WTC11 (cell line): ENCODE data around the gene ELMO1. TPM values are rescaled to one million over a fixed set of nuclear protein-coding genes. Genes with fewer than 3 reads are reported as not detected.

Experiments
- ATAC-seq: fragments of 200-7000 bp; cut with Tn5 transposase; 2 replicates; pipeline ENCODE4 v1.10.0; 2021; ENCODE audit warnings: mild to moderate bottlenecking, moderate library complexity
- CTCF ChIA-PET: fragments of 300-600 bp; sonication (Branson Sonifier 250); formaldehyde crosslinking; loops from one replicate; lab custom pipeline; 2021; ENCODE audit warnings: antibody characterized with exemption; lab: Charles Lee
- POLR2A ChIA-PET: fragments of 350-600 bp; sonication (Branson Sonifier 250); formaldehyde crosslinking; loops from one replicate; lab custom pipeline; 2021; ENCODE audit warnings: antibody characterized with exemption; lab: Charles Lee
- DNase-seq: peaks from one replicate; pipeline ENCODE4 v3.0.0; 2021; ENCODE audit warnings: low spot score
- H3K27ac Mint-ChIP-seq: 2 replicates; pipeline ENCODE4 v1.8.0; 2021; ENCODE audit warnings: mixed read lengths
- H3K27me3 Mint-ChIP-seq: 2 replicates; pipeline ENCODE4 v1.8.0; 2021; ENCODE audit warnings: low read depth, mild to moderate bottlenecking, moderate library complexity, mixed read lengths
- H3K36me3 Mint-ChIP-seq: 2 replicates; pipeline ENCODE4 v1.8.0; 2021; ENCODE audit warnings: mixed read lengths
- H3K4me1 Mint-ChIP-seq: 2 replicates; pipeline ENCODE4 v1.8.0; 2022; ENCODE audit warnings: mixed read lengths
- H3K4me3 Mint-ChIP-seq: 2 replicates; pipeline ENCODE4 v1.8.0; 2021; ENCODE audit warnings: mild to moderate bottlenecking, moderate library complexity, mixed read lengths
- H3K9me3 Mint-ChIP-seq: 2 replicates; pipeline ENCODE4 v1.8.0; 2021; ENCODE audit warnings: mixed read lengths
- AFF4 ChIP-seq: sonication (generic); formaldehyde crosslinking; IDR thresholded peaks from 2 replicates; pipeline ENCODE4 v1.8.1; 2023; ENCODE audit warnings: mild to moderate bottlenecking, missing genetic modification reagents, borderline replicate concordance
- ERG ChIP-seq: fragments of 250-450 bp; sonication (Bioruptor Pico); IDR thresholded peaks from 2 replicates; pipeline ENCODE4 v1.8.0; 2021; ENCODE audit warnings: mild to moderate bottlenecking
- FOXJ3 ChIP-seq: sonication (generic); formaldehyde crosslinking; IDR thresholded peaks from 2 replicates; pipeline ENCODE4 v1.9.0; 2021; ENCODE audit warnings: missing genetic modification reagents, mild to moderate bottlenecking, borderline replicate concordance
- GABPB1 ChIP-seq: sonication (generic); formaldehyde crosslinking; IDR thresholded peaks from 2 replicates; pipeline ENCODE4 v1.8.1; 2023; ENCODE audit warnings: mild to moderate bottlenecking, missing genetic modification reagents
- HMGA2 ChIP-seq: fragments of 250-450 bp; sonication (Bioruptor Pico); IDR thresholded peaks from 2 replicates; pipeline ENCODE4 v1.4.0; 2021; ENCODE audit warnings: mild to moderate bottlenecking, moderate library complexity
- JUN ChIP-seq: sonication (generic); formaldehyde crosslinking; IDR thresholded peaks from 2 replicates; pipeline ENCODE4 v1.8.0; 2023; ENCODE audit warnings: mild to moderate bottlenecking, missing genetic modification reagents
- NFE2L1 ChIP-seq: sonication (generic); formaldehyde crosslinking; IDR thresholded peaks from 2 replicates; pipeline ENCODE4 v1.8.1; 2023; ENCODE audit warnings: missing genetic modification reagents
- NFYB ChIP-seq: sonication (generic); formaldehyde crosslinking; conservative IDR thresholded peaks from 2 replicates; pipeline ENCODE4 v1.8.0; 2022; ENCODE audit warnings: low read depth, missing genetic modification reagents
- NR2C2 ChIP-seq: sonication (generic); formaldehyde crosslinking; IDR thresholded peaks from 2 replicates; pipeline ENCODE4 v1.8.0; 2022; ENCODE audit warnings: mild to moderate bottlenecking, missing genetic modification reagents
- RELA ChIP-seq: sonication (generic); formaldehyde crosslinking; IDR thresholded peaks from 2 replicates; pipeline ENCODE4 v1.8.1; 2022; ENCODE audit warnings: missing genetic modification reagents, mild to moderate bottlenecking, borderline replicate concordance
- RORB ChIP-seq: fragments of 250-450 bp; sonication (Bioruptor Pico); IDR thresholded peaks from 2 replicates; pipeline ENCODE4 v1.9.0; 2021; ENCODE audit warnings: mild to moderate bottlenecking
- SMAD4 ChIP-seq: sonication (generic); formaldehyde crosslinking; IDR thresholded peaks from 2 replicates; pipeline ENCODE4 v1.8.0; 2022; ENCODE audit warnings: mild to moderate bottlenecking, missing genetic modification reagents
- SOX15 ChIP-seq: fragments of 250-450 bp; sonication (Bioruptor Pico); IDR thresholded peaks from 2 replicates; pipeline ENCODE4 v1.9.0; 2021; ENCODE audit warnings: mild to moderate bottlenecking
- TEAD4 ChIP-seq: sonication (generic); formaldehyde crosslinking; IDR thresholded peaks from 2 replicates; pipeline ENCODE4 v1.8.0; 2022; ENCODE audit warnings: mild to moderate bottlenecking, missing genetic modification reagents
- ZBTB21 ChIP-seq: sonication (generic); formaldehyde crosslinking; IDR thresholded peaks from 2 replicates; pipeline ENCODE4 v1.8.1; 2023; ENCODE audit warnings: mild to moderate bottlenecking, missing genetic modification reagents, borderline replicate concordance
- ZNF317 ChIP-seq: sonication (generic); formaldehyde crosslinking; IDR thresholded peaks from 2 replicates; pipeline ENCODE4 v1.8.1; 2023; ENCODE audit warnings: low read depth, mild to moderate bottlenecking, moderate library complexity, missing genetic modification reagents, borderline replicate concordance
- ZNF416 ChIP-seq: fragments of 250-450 bp; sonication (Bioruptor Pico); IDR thresholded peaks from 2 replicates; pipeline ENCODE4 v1.9.0; 2021; ENCODE audit warnings: mild to moderate bottlenecking, inconsistent platforms
- ZNF423 ChIP-seq: fragments of 250-450 bp; sonication (Bioruptor Pico); IDR thresholded peaks from 2 replicates; pipeline ENCODE4 v2.1.2; 2022; ENCODE audit warnings: mild to moderate bottlenecking, moderate library complexity
- total RNA-seq: library from RNA; stranded (reverse); gene quantifications from 3 replicates; pipeline ENCODE4 v1.2.3, GENCODE V29; 2021
- TF ChIP-seq, protein P1 (sequence below): sonication (generic); formaldehyde crosslinking; IDR thresholded peaks from 2 replicates; pipeline ENCODE4 v1.8.0; 2022; ENCODE audit warnings: mild to moderate bottlenecking, missing genetic modification reagents
- TF ChIP-seq, protein P2 (sequence below): sonication (generic); formaldehyde crosslinking; IDR thresholded peaks from 2 replicates; pipeline ENCODE4 v1.8.0; 2022; ENCODE audit warnings: missing genetic modification reagents

Gene ELMO1
- total RNA-seq, 1 experiment from 2014 or later, result 19.4 TPM

DNA sequence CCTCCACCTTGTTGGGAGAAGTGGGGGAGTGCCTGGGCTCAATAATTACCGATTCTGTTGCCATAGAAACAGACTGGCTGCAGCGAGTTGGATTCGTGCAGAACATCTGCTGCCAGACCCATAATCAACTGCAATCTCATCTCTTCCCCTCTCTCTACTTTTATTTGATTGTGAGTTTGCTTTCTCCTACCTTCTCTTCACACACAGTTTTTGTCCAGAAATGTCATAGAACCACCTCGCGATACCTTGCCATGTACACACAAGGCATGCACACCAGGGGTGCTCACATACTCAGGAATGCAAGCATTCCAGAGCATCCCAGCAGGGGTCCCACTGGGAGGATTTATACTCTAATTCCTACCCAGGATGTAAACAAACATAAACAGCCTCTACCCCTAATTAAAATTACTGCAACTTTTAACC, 462.1 kb downstream of the ELMO1 start:
- Mint-ChIP-seq H3K27me3 (no peaks in the 10 kb centered on the region), H3K27ac (no peak overlapping the region), H3K9me3 (no peaks in the 10 kb centered on the region), H3K36me3 (no peaks in the 10 kb centered on the region), H3K4me3 (peak overlapping the region; percentile 8), H3K4me1 (peaks cover 33% of the 10 kb centered on the region)
- DNase-seq, result peak; percentile 86
- POLR2A ChIA-PET, result no interaction called here
- CTCF ChIA-PET, result interaction anchor here (1.3 to 5.0 kb wide), 5 partner anchors 9 to 196 kb away, joined by 4 to 34 read pairs (median 4); no protein-coding TSS in a partner anchor
- ATAC-seq, result peak; percentile 76
- TF ChIP-seq ZNF423 (CRISPR knock-in tag) (peak; percentile 67), FOXJ3 (CRISPR knock-in tag) (no peak)

GRCh38 chr7:36985866-36986400, 462.7 kb downstream of the ELMO1 start:
- TF ChIP-seq RELA, result no peak
- Mint-ChIP-seq H3K4me3 (no peak overlapping the region), H3K4me1 (peaks cover 33% of the 10 kb centered on the region), H3K27me3 (no peaks in the 10 kb centered on the region), H3K36me3 (no peaks in the 10 kb centered on the region), H3K9me3 (no peaks in the 10 kb centered on the region), H3K27ac (0 out of 2 replicates have a peak overlapping the region, but pooled peaks have one; percentile 22)
- ChIA-PET POLR2A (interaction anchor here (0.8 kb wide), 1 partner anchor 9 kb away, joined by 3 read pairs; no protein-coding TSS in a partner anchor), CTCF (interaction anchor here (1.6 to 5.0 kb wide), 4 partner anchors 8 to 196 kb away, joined by 4 to 34 read pairs (median 15); no protein-coding TSS in a partner anchor)
- no peak for ATAC-seq
- DNase-seq, result no peak

DNA sequence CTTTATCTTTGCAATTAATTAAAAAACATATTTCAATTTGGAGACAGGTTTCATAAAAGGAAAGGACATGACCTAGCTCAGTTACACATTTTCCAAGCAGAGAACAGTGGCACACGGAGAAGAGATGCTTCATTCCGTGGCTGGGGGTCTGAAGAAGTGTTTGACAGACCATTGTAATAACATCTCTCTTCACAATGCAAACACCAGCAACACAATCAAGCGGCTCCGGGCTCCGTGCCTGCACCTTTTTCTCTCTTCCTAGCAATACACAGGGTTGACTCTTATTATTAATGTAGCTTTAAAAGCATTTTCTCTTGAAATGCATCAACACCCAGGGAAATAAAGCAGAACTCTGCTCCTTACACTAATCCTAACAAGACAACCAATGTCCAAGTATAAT, 463.3 kb downstream of the ELMO1 start:
- Mint-ChIP-seq H3K27me3 (no peaks in the 10 kb centered on the region), H3K27ac (no peak overlapping the region), H3K4me1 (peaks cover 33% of the 10 kb centered on the region), H3K9me3 (no peaks in the 10 kb centered on the region), H3K36me3 (no peaks in the 10 kb centered on the region), H3K4me3 (no peak overlapping the region)
- POLR2A ChIA-PET, result interaction anchor here (0.8 kb wide), 1 partner anchor 8 kb away, joined by 3 read pairs; no protein-coding TSS in a partner anchor
- ATAC-seq (no peak), DNase-seq (no peak)
- no peak for TF ChIP-seq ZNF416
- no peak for TF ChIP-seq ZNF317 (CRISPR knock-in tag)
- TF ChIP-seq ZNF423 (CRISPR knock-in tag), result no peak
- TF ChIP-seq, protein P1, sequence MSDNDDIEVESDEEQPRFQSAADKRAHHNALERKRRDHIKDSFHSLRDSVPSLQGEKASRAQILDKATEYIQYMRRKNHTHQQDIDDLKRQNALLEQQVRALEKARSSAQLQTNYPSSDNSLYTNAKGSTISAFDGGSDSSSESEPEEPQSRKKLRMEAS (CRISPR knock-in tag), result no peak
- TF ChIP-seq HMGA2 (CRISPR knock-in tag), result no peak
- no peak for TF ChIP-seq ERG (CRISPR knock-in tag)
- CTCF ChIA-PET, result interaction anchor here (1.6 to 5.0 kb wide), 3 partner anchors 8 to 197 kb away, joined by 4 to 34 read pairs (median 26); no protein-coding TSS in a partner anchor

GRCh38 chr7:36984710-36985312, 463.9 kb downstream of the ELMO1 start:
- no peak for ATAC-seq
- Mint-ChIP-seq H3K9me3 (no peaks in the 10 kb centered on the region), H3K27me3 (no peaks in the 10 kb centered on the region), H3K4me3 (no peak overlapping the region), H3K4me1 (peaks cover 33% of the 10 kb centered on the region), H3K36me3 (no peaks in the 10 kb centered on the region), H3K27ac (no peak overlapping the region)
- no peak for DNase-seq
- CTCF ChIA-PET, result interaction anchor here (1.3 to 5.0 kb wide), 4 partner anchors 17 to 214 kb away, joined by 5 to 34 read pairs (median 16); no protein-coding TSS in a partner anchor
- POLR2A ChIA-PET, result no interaction called here
- TF ChIP-seq ZBTB21 (CRISPR knock-in tag) (no peak), SOX15 (no peak), NFYB (CRISPR knock-in tag) (no peak), NFE2L1 (CRISPR knock-in tag) (no peak), TEAD4 (no peak), RORB (CRISPR knock-in tag) (no peak), SMAD4 (CRISPR knock-in tag) (no peak), JUN (CRISPR knock-in tag) (no peak), GABPB1 (CRISPR knock-in tag) (no peak), NR2C2 (CRISPR knock-in tag) (no peak), AFF4 (CRISPR knock-in tag) (no peak)
- TF ChIP-seq, protein P2, sequence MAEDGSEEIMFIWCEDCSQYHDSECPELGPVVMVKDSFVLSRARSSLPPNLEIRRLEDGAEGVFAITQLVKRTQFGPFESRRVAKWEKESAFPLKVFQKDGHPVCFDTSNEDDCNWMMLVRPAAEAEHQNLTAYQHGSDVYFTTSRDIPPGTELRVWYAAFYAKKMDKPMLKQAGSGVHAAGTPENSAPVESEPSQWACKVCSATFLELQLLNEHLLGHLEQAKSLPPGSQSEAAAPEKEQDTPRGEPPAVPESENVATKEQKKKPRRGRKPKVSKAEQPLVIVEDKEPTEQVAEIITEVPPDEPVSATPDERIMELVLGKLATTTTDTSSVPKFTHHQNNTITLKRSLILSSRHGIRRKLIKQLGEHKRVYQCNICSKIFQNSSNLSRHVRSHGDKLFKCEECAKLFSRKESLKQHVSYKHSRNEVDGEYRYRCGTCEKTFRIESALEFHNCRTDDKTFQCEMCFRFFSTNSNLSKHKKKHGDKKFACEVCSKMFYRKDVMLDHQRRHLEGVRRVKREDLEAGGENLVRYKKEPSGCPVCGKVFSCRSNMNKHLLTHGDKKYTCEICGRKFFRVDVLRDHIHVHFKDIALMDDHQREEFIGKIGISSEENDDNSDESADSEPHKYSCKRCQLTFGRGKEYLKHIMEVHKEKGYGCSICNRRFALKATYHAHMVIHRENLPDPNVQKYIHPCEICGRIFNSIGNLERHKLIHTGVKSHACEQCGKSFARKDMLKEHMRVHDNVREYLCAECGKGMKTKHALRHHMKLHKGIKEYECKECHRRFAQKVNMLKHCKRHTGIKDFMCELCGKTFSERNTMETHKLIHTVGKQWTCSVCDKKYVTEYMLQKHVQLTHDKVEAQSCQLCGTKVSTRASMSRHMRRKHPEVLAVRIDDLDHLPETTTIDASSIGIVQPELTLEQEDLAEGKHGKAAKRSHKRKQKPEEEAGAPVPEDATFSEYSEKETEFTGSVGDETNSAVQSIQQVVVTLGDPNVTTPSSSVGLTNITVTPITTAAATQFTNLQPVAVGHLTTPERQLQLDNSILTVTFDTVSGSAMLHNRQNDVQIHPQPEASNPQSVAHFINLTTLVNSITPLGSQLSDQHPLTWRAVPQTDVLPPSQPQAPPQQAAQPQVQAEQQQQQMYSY, result no peak
